GM10266 (cell line): ENCODE measurements around the gene CLEC20A.

Source experiments
- DNase-seq: peaks from one replicate; pipeline ENCODE4 v3.0.0; 2012; ENCODE audit errors: extremely low spot score
- CTCF ChIP-seq: IDR thresholded peaks from 2 replicates; pipeline ENCODE4 v1.5.1; 2012; ENCODE audit warnings: mild to moderate bottlenecking, low read depth; ENCODE audit not compliant: control insufficient read depth, insufficient read depth; ENCODE audit errors: missing control alignments

The CLEC20A gene

GRCh38 chr1:178540646-178541045 is 43.9 kb upstream of the CLEC20A start:
- DNase-seq, result no peak

GRCh38 chr1:178540204-178540603 is 43.4 kb upstream of the CLEC20A start:
- TF ChIP-seq CTCF, result no peak
- DNase-seq, result no peak

More at GRCh38 chr1:178540646-178541045, 43.9 kb upstream of the CLEC20A start:
- no peak for TF ChIP-seq CTCF

GRCh38 chr1:178539291-178539690 is 42.5 kb upstream of the CLEC20A start:
- TF ChIP-seq CTCF, result no peak
- no peak for DNase-seq

- TF ChIP-seq CTCF, result no peak
- DNase-seq, result no peak
Observed at GRCh38 chr1:178538192-178538916, 41.6 kb upstream of the CLEC20A start.

GRCh38 chr1:178537382-178538090 is 40.8 kb upstream of the CLEC20A start:
- no peak for TF ChIP-seq CTCF
- no peak for DNase-seq

- DNase-seq, result no peak
- no peak for TF ChIP-seq CTCF
Observed at GRCh38 chr1:178536844-178537371, 40.1 kb upstream of the CLEC20A start.

GRCh38 chr1:178536329-178536728 is 39.6 kb upstream of the CLEC20A start:
- DNase-seq, result no peak
- no peak for TF ChIP-seq CTCF
